Fibroblast of peridontal ligament (primary cell): ENCODE data around the gene SFRP2.

Experiments used
- DNase-seq: peaks from one replicate; pipeline ENCODE4 v3.0.0-alpha.2; 2010; ENCODE audit errors: extremely low read depth

The SFRP2 gene

GRCh38 chr4:153788413-153789276 lies at the start of gene SFRP2:
SFRP2 (minus strand) TSS chr4:153789083; CDS start chr4:153788835, 248 bp downstream.
- no peak for DNase-seq

DNA sequence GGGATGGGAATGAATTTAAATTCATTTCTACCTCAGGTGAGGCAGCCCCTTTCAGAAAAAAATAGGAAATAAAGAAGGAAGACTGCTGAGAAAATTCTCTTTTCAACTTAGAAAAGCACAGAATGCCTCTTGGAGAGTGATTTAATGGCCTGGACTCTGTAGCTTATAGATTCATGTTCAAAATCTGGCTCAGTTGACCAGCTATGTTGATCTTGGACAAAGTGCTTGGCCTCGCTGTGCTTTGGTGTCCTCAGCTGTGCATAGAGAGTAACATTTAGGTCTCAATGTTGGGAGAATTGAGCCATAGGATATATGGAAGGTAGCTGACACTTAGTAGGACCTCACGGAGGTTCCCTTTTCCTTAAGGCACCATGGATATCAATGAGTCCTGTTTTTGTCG lies 49.7 kb upstream of the SFRP2 start:
- no peak for DNase-seq

DNA sequence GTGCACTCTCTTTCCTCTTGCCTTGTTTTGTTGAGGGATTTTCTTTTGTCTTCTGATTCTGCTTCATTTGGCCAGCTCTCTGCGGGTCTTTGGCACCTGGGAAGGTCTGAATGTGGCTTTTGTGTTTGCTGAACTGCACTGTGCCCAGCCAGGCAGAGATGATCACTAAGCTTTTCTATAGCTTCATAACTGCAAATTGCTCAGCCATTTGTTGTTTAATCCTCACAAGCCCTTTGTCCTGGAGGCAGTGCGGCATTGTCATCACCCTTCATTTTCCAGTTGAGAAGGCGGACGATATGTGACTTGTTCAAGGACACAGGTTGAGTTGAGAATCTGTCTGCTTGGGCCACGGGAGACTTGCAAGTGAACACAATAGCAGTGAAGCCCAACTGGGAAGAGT lies 46.0 kb upstream of the SFRP2 start:
- no peak for DNase-seq

DNA sequence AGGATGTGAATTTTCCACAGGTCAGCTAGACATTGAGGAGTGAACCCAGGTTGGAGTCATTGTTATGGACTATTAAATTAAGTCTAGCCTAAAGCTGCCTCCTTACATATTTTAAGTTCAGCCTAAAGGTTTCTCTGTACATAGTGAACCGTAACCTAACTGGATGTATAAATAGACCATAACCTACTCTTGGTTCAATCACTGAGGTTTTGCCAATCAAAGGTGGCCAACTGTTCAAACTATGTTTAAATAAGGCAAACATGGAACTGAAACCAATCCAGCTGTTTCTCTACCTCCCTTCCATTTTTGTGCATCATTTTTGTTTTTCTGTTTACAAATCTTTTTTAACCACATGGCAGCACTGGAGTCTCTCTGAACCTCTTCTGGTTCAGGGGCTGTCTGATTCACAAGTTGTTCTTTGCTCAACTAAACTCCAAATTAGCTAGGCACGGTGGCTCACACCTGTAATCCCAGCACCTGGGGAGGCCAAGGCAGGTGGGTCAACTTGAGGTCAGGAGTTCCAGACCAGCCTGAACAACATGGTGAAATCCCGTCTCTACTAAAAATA lies 43.9 kb upstream of the SFRP2 start:
- no peak for DNase-seq

DNA sequence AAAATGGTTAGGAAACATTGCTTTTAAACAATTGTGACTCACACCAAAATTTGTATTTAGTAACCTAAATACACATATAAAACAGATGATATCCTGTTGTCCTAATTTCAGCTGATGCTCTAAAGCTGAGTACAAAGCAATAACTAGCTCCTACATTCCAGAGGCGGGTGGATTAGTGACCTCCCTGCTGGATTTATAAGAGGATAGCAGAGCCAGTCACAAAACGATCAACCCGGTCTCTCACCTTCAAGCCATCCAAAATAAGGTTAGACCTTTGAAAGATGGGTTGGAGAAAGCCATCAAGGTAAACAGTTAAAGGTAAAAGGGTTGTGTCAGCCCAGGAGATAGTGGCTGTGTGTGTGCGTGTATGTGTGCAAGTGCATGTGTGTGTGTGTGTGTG lies 43.2 kb upstream of the SFRP2 start:
- no peak for DNase-seq

DNA sequence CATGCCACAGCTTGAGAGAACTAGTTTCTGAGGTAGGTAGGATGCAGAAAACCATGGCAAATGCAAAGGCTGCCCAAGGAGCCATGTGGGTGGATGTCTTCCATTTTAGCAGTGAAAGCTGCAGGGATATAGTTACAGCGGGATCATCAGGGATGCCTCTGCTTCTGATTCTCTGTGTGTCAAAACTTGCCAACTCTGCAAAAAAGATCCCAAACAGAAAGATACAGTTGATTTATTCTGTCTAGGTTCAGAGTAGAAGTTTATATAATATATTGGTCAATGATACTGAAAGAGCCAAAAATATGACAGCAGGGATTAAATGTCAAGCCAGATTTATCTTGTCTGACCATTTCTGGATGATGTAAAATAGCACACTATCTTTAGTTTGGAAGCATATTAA lies 42.4 kb upstream of the SFRP2 start:
- DNase-seq, result no peak

DNA sequence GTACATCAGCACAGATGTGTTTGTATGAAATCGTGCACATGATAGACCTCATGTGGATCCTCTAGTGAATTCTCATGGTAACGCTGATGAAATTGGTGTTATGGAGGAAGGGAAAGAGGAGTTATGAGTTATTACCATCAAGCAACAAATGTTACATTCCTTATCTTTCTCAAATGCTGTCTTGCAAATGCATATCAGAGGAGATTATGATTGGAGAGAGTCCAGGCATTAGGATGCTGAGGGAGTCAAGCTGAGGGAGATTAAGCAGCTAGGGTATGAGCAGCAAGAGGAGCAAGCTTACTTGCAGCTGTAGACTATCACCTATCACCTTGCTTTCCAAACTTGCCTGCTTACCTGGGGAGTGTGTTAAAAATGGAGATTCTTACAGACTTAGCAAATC lies 36.8 kb upstream of the SFRP2 start:
- no peak for DNase-seq

DNA sequence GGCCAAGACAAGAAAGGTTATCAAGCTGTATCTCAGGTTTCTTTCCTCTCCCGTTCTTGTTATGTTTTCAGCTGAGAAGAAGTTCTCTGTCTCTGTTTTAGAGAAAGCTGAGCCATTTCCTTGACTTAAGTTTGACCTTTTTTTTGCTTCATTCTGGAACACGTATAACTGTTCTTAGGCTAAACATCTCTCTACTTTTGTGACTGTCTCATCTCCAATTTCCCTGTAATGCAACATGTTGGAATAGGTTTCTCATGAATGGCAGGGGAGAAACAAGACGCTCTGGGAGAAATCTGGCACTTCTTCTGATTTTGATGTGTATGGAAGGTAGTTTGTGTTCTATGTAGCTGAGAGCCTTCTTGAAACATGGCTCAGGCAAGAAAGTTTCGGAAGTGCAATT lies 36.2 kb upstream of the SFRP2 start:
- DNase-seq, result no peak

GRCh38 chr4:153824501-153824900 lies 35.6 kb upstream of the SFRP2 start:
- no peak for DNase-seq

DNA sequence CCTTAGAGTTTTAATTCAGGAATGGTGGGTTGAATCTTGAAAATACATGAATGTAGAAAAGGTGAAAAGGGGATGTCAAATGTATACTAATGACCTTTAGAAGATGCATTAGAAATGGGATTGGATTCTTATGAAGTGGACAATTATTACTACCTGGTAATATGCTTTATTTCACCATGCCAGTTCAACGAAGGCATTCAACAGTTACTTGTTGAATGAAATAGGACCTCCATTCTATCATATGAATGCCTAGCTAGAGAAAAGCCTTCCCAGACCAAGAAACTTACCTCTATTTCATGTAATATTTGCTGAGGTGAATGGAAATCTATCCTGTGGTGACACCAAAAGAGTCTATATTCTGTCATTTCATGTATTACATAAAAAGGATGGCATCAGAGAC lies 34.6 kb upstream of the SFRP2 start:
- no peak for DNase-seq

DNA sequence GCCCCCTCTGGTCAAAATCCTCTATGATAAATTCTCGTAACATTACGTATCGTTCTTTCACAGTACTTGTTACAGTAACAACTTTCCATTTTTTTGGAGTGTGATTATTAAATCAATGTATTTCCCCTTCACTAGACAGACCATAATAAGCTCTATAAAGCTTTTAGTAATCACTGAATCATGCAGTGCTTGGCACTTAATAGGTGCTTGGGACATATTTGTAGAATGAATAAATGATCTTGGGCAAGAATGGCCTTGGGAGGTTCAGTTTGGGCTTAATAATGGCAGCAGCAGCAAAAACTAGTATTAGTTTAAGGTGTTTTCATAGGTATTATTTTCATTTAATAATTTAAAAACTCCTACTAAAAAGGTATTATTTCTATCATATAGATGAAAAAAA lies 33.4 kb upstream of the SFRP2 start:
- DNase-seq, result no peak

DNA sequence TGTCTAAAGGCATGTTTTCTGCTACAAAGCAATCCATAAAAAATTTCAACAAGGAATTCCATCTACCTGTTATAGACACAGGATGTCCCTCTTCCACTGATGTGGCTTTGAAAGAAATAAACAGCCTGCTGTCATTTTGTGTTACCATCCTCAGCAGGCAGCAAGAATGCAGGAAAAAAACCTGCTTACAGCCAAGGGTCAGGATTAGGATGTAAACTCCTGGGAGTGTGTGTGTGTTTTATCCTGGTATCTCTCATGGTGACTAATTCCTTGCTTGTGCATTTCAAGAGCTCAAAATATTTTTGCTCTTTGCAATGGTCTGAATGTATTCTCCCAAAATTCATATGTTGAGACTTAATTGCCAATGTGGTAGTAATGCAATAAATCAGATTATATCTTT lies 28.6 kb upstream of the SFRP2 start:
- DNase-seq, result no peak

- no peak for DNase-seq
These were observed 27.7 kb upstream of the SFRP2 start for GRCh38 chr4:153816542-153816941.

DNA sequence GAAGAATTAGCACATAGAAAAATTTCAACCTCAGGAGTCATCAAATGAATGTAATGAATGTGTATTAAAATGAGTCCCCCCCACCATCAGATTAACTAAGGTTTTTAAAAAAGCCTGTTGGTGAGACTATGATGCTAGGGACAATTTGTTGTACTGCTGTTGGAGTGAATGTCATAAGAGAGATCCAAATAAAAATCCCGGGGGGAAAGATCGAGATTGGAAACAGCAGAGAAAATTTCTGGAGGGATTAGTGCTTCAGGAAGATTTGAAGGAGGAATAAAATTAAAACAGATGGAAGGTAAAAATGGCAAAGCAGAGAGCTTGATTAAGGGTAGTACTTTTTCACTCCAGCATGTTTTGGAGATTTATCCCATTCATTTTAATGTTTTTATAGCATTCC lies 25.9 kb upstream of the SFRP2 start:
- no peak for DNase-seq

DNA sequence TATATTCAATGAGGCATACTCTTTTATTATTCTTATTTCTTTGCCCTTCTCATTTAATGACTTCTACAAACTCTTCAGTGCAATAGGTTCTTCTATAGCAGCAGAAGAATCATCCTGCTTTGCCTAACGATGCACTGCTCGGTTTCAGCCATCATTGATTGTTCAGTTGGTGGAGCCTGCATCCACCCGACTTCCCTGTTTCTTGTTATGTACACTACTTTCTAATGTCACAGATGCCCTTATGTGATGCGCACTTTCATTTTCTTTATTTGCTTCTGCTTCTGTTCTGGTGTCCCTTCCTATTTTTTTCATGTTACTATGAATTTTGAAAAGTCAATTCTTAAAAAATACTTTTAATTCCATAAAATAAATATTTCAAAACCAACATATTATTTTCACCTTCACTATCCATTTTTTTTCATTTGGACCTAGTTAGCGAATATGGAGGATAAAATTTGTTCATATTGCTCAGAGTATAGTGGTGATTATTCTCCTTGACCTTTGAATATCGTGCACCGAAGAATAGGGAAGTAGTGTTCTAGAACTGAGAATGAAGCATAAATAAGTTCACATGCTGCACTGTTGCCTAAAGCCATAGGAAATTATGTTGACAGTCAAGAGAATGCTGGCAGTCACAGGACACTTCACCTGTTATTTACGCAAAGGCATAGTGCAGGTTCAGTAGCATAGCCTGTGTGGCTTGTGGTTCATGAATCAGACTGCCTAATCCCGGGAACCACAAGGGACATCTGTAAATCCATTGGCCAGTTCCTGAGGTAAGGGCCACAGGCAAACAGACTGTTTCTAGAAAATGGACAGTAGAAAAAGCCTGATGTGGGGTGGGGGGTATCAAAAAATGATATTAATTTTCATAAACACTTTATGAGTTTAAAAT lies 21.3 kb upstream of the SFRP2 start:
- no peak for DNase-seq

GRCh38 chr4:153809307-153809706 lies 20.4 kb upstream of the SFRP2 start:
- DNase-seq, result no peak

DNA sequence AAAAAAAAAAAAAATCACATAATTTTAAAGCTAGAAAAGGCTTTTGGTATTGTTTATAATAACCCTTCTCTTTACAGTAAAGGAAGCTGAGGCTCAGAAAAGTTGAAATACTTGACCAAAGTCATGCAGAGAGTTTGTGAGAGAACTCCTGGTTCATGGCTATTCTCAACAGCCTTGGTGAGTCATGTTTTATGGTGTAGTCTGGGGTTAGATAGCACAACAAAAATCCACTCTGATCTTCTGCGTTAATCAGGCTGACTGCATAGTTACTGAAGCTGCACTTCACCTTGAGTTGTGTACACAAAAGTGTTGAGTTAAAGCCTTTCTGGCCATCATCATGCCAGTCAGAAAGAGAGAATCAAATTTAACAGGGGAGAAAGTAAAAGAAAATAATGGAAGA lies 19.3 kb upstream of the SFRP2 start:
- DNase-seq, result no peak

GRCh38 chr4:153806073-153806472 lies 17.2 kb upstream of the SFRP2 start:
- DNase-seq, result no peak

- no peak for DNase-seq
These were observed 15.8 kb upstream of the SFRP2 start for GRCh38 chr4:153804722-153805121.

- DNase-seq, result no peak
These were observed 10.8 kb upstream of the SFRP2 start for GRCh38 chr4:153799694-153800074.

- DNase-seq, result no peak
These were observed 10.2 kb upstream of the SFRP2 start for GRCh38 chr4:153798901-153799693.

GRCh38 chr4:153798420-153798819 lies 9.5 kb upstream of the SFRP2 start:
- no peak for DNase-seq
